ENCODE results near the gene MED16.
"Not testable (repeated sequence)": the region's sequence is repeated elsewhere in the genome, so short reads cannot be mapped to it uniquely, and the experiment has no call there.

DNA sequence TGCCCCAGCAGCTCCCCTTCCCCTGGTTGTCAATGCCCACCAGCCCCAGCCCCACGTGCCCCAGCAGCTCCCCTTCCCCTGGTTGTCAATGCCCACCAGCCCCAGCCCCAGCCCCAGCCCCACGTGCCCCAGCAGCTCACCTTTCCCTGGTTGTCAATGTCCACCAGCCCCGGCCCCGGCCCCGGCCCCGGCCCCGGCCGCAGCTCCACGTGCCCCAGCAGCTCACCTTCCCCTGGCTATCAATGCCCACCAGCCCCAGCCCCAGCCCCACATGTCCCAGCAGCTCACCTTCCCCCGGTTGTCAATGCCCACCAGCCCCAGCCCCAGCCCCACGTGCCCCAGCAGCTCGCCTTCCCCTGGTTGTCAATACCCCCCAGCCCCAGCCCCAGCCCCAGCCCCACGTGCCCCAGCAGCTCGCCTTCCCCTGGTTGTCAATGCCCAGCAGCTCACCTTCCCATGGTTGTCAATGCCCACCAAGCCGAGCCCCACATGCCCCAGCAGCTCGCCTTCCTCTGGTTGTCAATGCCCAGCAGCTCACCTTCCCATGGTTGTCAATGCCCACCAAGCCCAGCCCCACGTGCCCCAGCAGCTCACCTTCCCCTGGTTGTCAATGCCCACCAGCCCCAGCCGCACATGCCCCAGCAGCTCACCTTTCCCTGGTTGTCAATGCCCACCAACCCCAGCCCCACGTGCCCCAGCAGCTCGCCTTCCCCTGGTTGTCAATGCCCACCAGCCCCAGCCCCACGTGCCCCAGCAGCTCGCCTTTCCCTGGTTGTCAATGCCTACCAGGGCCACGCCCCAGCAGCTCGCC lies 14.0 kb downstream of the MED16 start:
- not testable (repeated sequence) for TF ChIP-seq POLR2AphosphoS5, CTCF, POLR2A, EP300 (IDR thresholded peaks at IDR 0.05)

Measured in suprapubic skin (tissue), 4 donors.